WI38 (cell line): ENCODE results near the gene CT47A1.
"Not testable (repeated sequence)": the region's sequence is repeated elsewhere in the genome, so short reads cannot be mapped to it uniquely, and the experiment has no call there.

ENCODE experiments used
- H3K4me3 ChIP-seq: 2 replicates; pipeline ENCODE4 v1.5.1; 2011; ENCODE audit warnings: low read depth, mild to moderate bottlenecking, control low read depth, low read length
- CTCF ChIP-seq: IDR thresholded peaks from 2 replicates; pipeline ENCODE4 v1.5.1; 2012; ENCODE audit warnings: low read depth, mild to moderate bottlenecking, control low read depth, low read length

CT47A1 gene

DNA sequence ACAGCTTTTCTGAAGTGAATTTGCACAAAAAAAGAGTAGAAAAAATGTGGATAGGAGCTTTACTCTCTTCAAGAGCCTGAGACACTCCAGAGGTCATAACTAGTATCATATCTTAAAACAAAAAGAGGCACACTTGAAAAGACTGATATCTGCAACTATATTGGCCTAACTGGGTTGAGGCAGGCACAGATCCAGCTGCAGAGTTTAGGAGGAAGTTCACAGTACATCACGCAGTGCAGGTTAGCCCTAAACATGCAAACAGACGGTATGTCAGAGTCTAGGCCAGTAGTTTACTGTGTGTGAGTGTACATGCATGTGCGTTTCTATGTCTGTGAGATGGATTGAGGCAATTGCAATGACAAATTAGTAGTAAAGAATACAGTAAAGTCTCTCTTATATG lies 24.2 kb upstream of the CT47A1 start:
- no peak overlapping the region for H3K4me3 ChIP-seq
- no peak for TF ChIP-seq CTCF

DNA sequence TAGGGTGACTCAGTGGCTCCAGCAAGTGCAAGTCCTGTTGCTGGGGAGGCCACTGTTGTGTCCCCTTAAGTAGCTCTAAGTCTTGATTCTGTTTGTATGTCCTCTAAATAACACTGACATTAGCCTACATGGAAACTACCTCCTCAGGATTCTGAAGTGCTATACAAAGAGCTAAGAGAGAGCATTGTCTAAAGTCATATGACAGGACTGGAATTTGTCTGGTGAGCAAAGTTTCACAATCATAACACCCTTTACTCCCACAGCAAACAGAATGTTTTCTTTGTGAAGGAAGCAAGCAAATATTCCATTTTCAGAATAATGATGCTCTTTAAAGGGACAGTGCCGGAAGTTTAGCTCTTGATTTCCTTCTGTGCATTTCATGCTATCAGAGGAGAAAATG lies 23.4 kb upstream of the CT47A1 start:
- H3K4me3 ChIP-seq = no peak overlapping the region
- no peak for TF ChIP-seq CTCF

DNA sequence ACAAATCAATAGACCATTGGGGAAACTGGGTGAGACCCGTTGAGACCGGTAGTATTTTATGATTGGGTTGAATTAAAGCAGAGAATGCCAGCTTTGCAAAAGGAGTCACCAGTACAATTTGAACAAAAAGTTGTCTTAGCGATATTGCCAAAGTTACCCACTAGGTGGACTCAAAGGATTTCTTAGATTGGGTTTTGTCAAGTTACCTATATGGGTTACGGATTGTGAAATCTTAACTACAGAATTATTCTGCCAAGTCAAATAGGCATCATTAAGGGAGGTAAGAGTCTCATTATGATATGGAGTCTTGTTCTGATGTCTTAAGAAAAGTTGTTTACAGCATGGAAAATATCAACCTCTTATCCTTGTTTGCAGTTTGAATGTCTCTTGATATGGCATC lies 15.0 kb upstream of the CT47A1 start:
- no peak for TF ChIP-seq CTCF
- no peak overlapping the region for H3K4me3 ChIP-seq

DNA sequence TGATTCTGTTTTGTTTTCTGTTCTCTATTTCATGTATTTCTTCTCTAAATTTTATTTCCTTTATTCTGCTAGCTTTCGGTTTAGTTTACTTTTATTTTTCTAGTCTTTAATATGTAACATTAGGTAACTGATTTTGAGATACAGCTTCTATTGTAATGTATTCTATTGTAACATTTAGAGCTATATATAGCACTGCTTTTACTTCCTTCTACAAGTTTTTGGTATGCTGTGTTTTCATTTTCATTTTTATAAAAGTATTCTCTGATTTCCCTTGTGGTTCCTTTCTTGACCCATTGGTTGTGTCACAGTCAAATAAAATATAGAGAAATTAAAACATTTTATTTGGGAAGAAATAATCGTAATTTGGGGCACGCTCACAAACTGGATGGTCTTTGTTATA lies 13.9 kb upstream of the CT47A1 start:
- no peak for TF ChIP-seq CTCF

GRCh38 chrX:120956500-120956899 lies 29.1 kb downstream of the CT47A1 start, which contains the start of gene CT47A7:
Gene CT47A7, minus strand, starts transcription at chrX:120956600. Its CDS starts 255 bp downstream, at chrX:120956345.
- not testable (repeated sequence) for H3K4me3 ChIP-seq

More for the DNA sequence above, 13.9 kb upstream of the CT47A1 start:
- no peak overlapping the region for H3K4me3 ChIP-seq
